GM23338 (cell line): Measurements from ENCODE around the gene SCN2B. TPM values are rescaled to one million over a fixed set of nuclear protein-coding genes. Genes with fewer than 3 reads are reported as not detected.
"Not testable (repeated sequence)": the region's sequence is repeated elsewhere in the genome, so short reads cannot be mapped to it uniquely, and the experiment has no call there.

Experiments used
- ATAC-seq: fragments of 200-7000 bp; cut with Tn5 transposase; 3 replicates; pipeline ENCODE4 v1.9.1; 2020
- DNase-seq: peaks from one replicate; pipeline ENCODE4 v3.0.0-alpha.2; 2015; ENCODE audit warnings: low spot score
- H2AFZ ChIP-seq: fragments of 200-600 bp; sonication (generic); 2 replicates; pipeline ENCODE4 v1.8.0; 2016; ENCODE audit warnings: antibody characterized with exemption, mild to moderate bottlenecking, moderate library complexity
- H3F3A ChIP-seq: fragments of 200-600 bp; sonication (generic); replicated peaks from 2 replicates; pipeline ENCODE4 v1.8.0; 2017; ENCODE audit warnings: antibody characterized with exemption, mixed run types, low read depth
- H3K27ac ChIP-seq: fragments of 200-600 bp; sonication (generic); 2 replicates; pipeline ENCODE4 v1.6.1; 2016; ENCODE audit warnings: low read depth
- H3K27me3 ChIP-seq: fragments of 200-600 bp; sonication (generic); 2 replicates; pipeline ENCODE4 v1.8.0; 2016; ENCODE audit warnings: mild to moderate bottlenecking, mixed run types, moderate library complexity; ENCODE audit not compliant: insufficient read depth
- H3K36me3 ChIP-seq: fragments of 200-600 bp; sonication (generic); 2 replicates; pipeline ENCODE4 v1.8.0; 2016; ENCODE audit warnings: mild to moderate bottlenecking; ENCODE audit not compliant: insufficient read depth
- H3K4me1 ChIP-seq: fragments of 200-600 bp; sonication (generic); 2 replicates; pipeline ENCODE4 v1.8.0; 2016; ENCODE audit warnings: mild to moderate bottlenecking, moderate library complexity; ENCODE audit not compliant: insufficient read depth
- H3K4me2 ChIP-seq: fragments of 200-600 bp; sonication (generic); 2 replicates; pipeline ENCODE4 v1.7.1; 2017; ENCODE audit warnings: mixed run types
- H3K4me3 ChIP-seq: fragments of 200-600 bp; sonication (generic); 2 replicates; pipeline ENCODE4 v1.6.1; 2016; ENCODE audit warnings: mixed run types
- H3K79me2 ChIP-seq: fragments of 200-600 bp; sonication (generic); replicated peaks from 2 replicates; pipeline ENCODE4 v1.8.0; 2017; ENCODE audit warnings: mild to moderate bottlenecking; ENCODE audit not compliant: insufficient read depth
- H3K9me2 ChIP-seq: fragments of 200-600 bp; sonication (generic); 2 replicates; pipeline ENCODE4 v1.8.0; 2017; ENCODE audit not compliant: insufficient read depth
- H4K20me1 ChIP-seq: fragments of 200-600 bp; sonication (generic); replicated peaks from 2 replicates; pipeline ENCODE4 v1.8.0; 2017; ENCODE audit warnings: mild to moderate bottlenecking; ENCODE audit not compliant: insufficient read depth
- H3K27ac Mint-ChIP-seq: 2 replicates; pipeline ENCODE4 v1.8.0; 2020; ENCODE audit warnings: inconsistent platforms, mild to moderate bottlenecking, moderate library complexity, mixed read lengths
- H3K27me3 Mint-ChIP-seq: 3 replicates; pipeline ENCODE4 v1.8.0; 2022; ENCODE audit warnings: low read depth, mild to moderate bottlenecking, moderate library complexity, mixed read lengths, inconsistent platforms; ENCODE audit not compliant: insufficient read depth, poor library complexity
- H3K36me3 Mint-ChIP-seq: 3 replicates; pipeline ENCODE4 v1.8.0; 2021; ENCODE audit warnings: low read depth, mild to moderate bottlenecking, inconsistent platforms, moderate library complexity, mixed read lengths
- H3K4me1 Mint-ChIP-seq: 3 replicates; pipeline ENCODE4 v1.8.0; 2020; ENCODE audit warnings: mild to moderate bottlenecking, inconsistent platforms, mixed read lengths
- H3K4me3 Mint-ChIP-seq: 3 replicates; pipeline ENCODE4 v1.8.0; 2021; ENCODE audit warnings: moderate library complexity, mild to moderate bottlenecking, inconsistent platforms, mixed read lengths
- H3K9me3 Mint-ChIP-seq: 3 replicates; pipeline ENCODE4 v1.8.0; 2020; ENCODE audit warnings: moderate library complexity, mild to moderate bottlenecking, inconsistent platforms, mixed read lengths
- CTCF ChIP-seq, 2 experiments: fragments of 200-600 bp in 1 of 2; sonication (generic) in 1 of 2; conservative IDR thresholded peaks; 2 replicates each; pipeline versions ENCODE4 v1.5.1 to v1.6.1; 2016 to 2017; ENCODE audit warnings: antibody characterized with exemption in 2 of 2, low read depth in 2 of 2, mild to moderate bottlenecking in 2 of 2, moderate library complexity in 1 of 2
- ETS1 ChIP-seq: IDR thresholded peaks from 2 replicates; pipeline ENCODE4 v1.6.1; 2016; ENCODE audit warnings: antibody characterized with exemption
- EZH2phosphoT487 ChIP-seq: fragments of 200-600 bp; sonication (generic); IDR thresholded peaks from one replicate; pipeline ENCODE4 v1.8.1; 2018; ENCODE audit warnings: antibody characterized with exemption; ENCODE audit not compliant: unreplicated experiment
- JUNB ChIP-seq: IDR thresholded peaks from one replicate; pipeline ENCODE4 v1.6.1; 2016; ENCODE audit warnings: antibody characterized with exemption; ENCODE audit not compliant: unreplicated experiment
- NANOG ChIP-seq: IDR thresholded peaks from 2 replicates; pipeline ENCODE4 v1.6.1; 2016; ENCODE audit warnings: antibody characterized with exemption, borderline replicate concordance
- REST ChIP-seq: IDR thresholded peaks from one replicate; pipeline ENCODE4 v1.6.1; 2018; ENCODE audit warnings: antibody characterized with exemption; ENCODE audit not compliant: unreplicated experiment
- STAT1 ChIP-seq: IDR thresholded peaks from one replicate; pipeline ENCODE4 v1.6.1; 2016; ENCODE audit warnings: antibody characterized with exemption; ENCODE audit not compliant: unreplicated experiment
- ZNF114 ChIP-seq: fragments of 250-450 bp; sonication (Bioruptor Pico); IDR thresholded peaks from 2 replicates; pipeline ENCODE4 v1.5.0; 2020; ENCODE audit warnings: mild to moderate bottlenecking, moderate library complexity
- ZNF331 ChIP-seq: fragments of 250-450 bp; sonication (Bioruptor Pico); IDR thresholded peaks from 2 replicates; pipeline ENCODE4 v1.5.0; 2020; ENCODE audit warnings: low read depth, mild to moderate bottlenecking, moderate library complexity
- ZNF462 ChIP-seq: fragments of 250-450 bp; sonication (Bioruptor Pico); IDR thresholded peaks from 2 replicates; pipeline ENCODE4 v1.5.0; 2020; ENCODE audit warnings: mild to moderate bottlenecking, moderate library complexity
- polyA plus RNA-seq: library from polyadenylated mRNA; unstranded; fragments of >200 nt; fragmentation: Nextera tagmentation; extraction: Ambion mirVana; gene quantifications from 2 replicates; pipeline ENCODE4 v1.2.1, GENCODE V29; 2016
- total RNA-seq: library from RNA; depleted of rRNA; stranded (reverse); fragments of >200 nt; shearing (Covaris generic); gene quantifications from 2 replicates; pipeline ENCODE4 v1.2.3, GENCODE V29; 2014

SCN2B gene
- total and polyA plus RNA-seq, 2 experiments from 2014 or later, result 0.03 TPM; not detected in 1

GRCh38 chr11:118193910-118194566 lies 17.6 kb upstream of the SCN2B start:
- Mint-ChIP-seq H3K4me1 (peaks cover 38% of the 10 kb centered on the region), H3K4me3 (no peak overlapping the region), H3K9me3 (peaks cover 22% of the 10 kb centered on the region), H3K27ac (no peak overlapping the region), H3K27me3 (peaks cover 2% of the 10 kb centered on the region), H3K36me3 (peaks cover 4% of the 10 kb centered on the region; the same call in 2 of the 3 replicates)
- H3K79me2 ChIP-seq, result no peaks in the 10 kb centered on the region
- H4K20me1 ChIP-seq, result no peaks in the 10 kb centered on the region
- H3K27ac ChIP-seq, result no peak overlapping the region
- no peaks in the 10 kb centered on the region for H3K27me3 ChIP-seq
- H3K9me2 ChIP-seq, result peaks cover 8% of the 10 kb centered on the region; the same call in 1 of the 2 replicates
- ATAC-seq, result no peak
- H3K4me1 ChIP-seq, result peaks cover 16% of the 10 kb centered on the region
- no peak for DNase-seq
- H3F3A ChIP-seq, result no peaks in the 10 kb centered on the region
- H2AFZ ChIP-seq, result peak overlapping the region; percentile 28; the same call in 1 of the 2 replicates
- no peaks in the 10 kb centered on the region for H3K36me3 ChIP-seq
- no peak for TF ChIP-seq STAT1
- no peak for TF ChIP-seq ZNF331
- no peak for TF ChIP-seq ZNF462 (CRISPR knock-in tag)
- TF ChIP-seq JUNB, result no peak
- TF ChIP-seq REST, result no peak
- TF ChIP-seq NANOG, result no peak
- no peak for TF ChIP-seq ETS1
- TF ChIP-seq EZH2phosphoT487, result no peak
- no peak for TF ChIP-seq CTCF (conservative IDR thresholded peaks at IDR 0.05; ENCODE audit: low read depth in 2 of 2)
- TF ChIP-seq ZNF114, result no peak
- H3K4me3 ChIP-seq, result no peak overlapping the region
- no peak overlapping the region; the same call in 1 of the 2 replicates for H3K4me2 ChIP-seq

GRCh38 chr11:118192817-118193216 lies 16.4 kb upstream of the SCN2B start:
- H4K20me1 ChIP-seq, H3K27me3 ChIP-seq, H3K27ac Mint-ChIP-seq, H3K9me2 ChIP-seq, H3K4me2 ChIP-seq, DNase-seq, H3K27me3 Mint-ChIP-seq, H3K36me3 Mint-ChIP-seq, H2AFZ ChIP-seq, H3K27ac ChIP-seq, H3K4me3 ChIP-seq, H3F3A ChIP-seq, ATAC-seq, H3K36me3 ChIP-seq, H3K4me3 Mint-ChIP-seq, H3K79me2 ChIP-seq: not testable (repeated sequence)
- H3K9me3 Mint-ChIP-seq, result peaks cover 22% of the 10 kb centered on the region
- peaks cover 13% of the 10 kb centered on the region for H3K4me1 ChIP-seq
- H3K4me1 Mint-ChIP-seq, result peaks cover 28% of the 10 kb centered on the region
